Subcutaneous abdominal adipose tissue (tissue), 5 donors: ENCODE measurements around the gene PPP1R12A.

Source experiments
- H3K27ac ChIP-seq: one replicate; pipeline ENCODE4 v1.7.0; 2013; ENCODE audit warnings: low read depth, mild to moderate bottlenecking, inconsistent platforms, low read length, moderate library complexity
- H3K27me3 ChIP-seq, 5 donors: one replicate each; pipeline ENCODE4 v1.7.0; 2013; ENCODE audit warnings: low read length in 5 of 5, inconsistent platforms in 1 of 5; ENCODE audit not compliant: control insufficient read depth in 5 of 5, insufficient read depth in 4 of 5
- H3K36me3 ChIP-seq, 5 donors: one replicate each; pipeline ENCODE4 v1.7.0; 2013; ENCODE audit warnings: low read length in 5 of 5; ENCODE audit not compliant: control insufficient read depth in 5 of 5, insufficient read depth in 5 of 5
- H3K4me1 ChIP-seq, 5 donors: one replicate each; pipeline ENCODE4 v1.7.0; 2013; ENCODE audit warnings: low read length in 5 of 5, mild to moderate bottlenecking in 3 of 5, moderate library complexity in 1 of 5; ENCODE audit not compliant: control insufficient read depth in 5 of 5, insufficient read depth in 5 of 5
- H3K4me3 ChIP-seq, 5 donors: one replicate each; pipeline ENCODE4 v1.7.0; 2013; ENCODE audit warnings: low read length in 5 of 5, low read depth in 1 of 5
- H3K9ac ChIP-seq, 5 donors: one replicate each; pipeline ENCODE4 v1.7.0; 2013; ENCODE audit warnings: low read length in 5 of 5, mild to moderate bottlenecking in 4 of 5, moderate library complexity in 3 of 5
- H3K9me3 ChIP-seq, 5 donors: one replicate each; pipeline ENCODE4 v1.7.0; 2013; ENCODE audit warnings: low read length in 5 of 5; ENCODE audit not compliant: control insufficient read depth in 5 of 5
- donor health status: healthy.
- donor health status: healthy.
- donor health status: healthy.
- donor health status: healthy.
- donor health status: healthy.

PPP1R12A gene

GRCh38 chr12:79764641-79765040, 170.3 kb downstream of the PPP1R12A start:
- Histone ChIP-seq H3K27ac (no peak overlapping the region), H3K4me1 (peaks cover 0 to 7% (median 6%) of the 10 kb centered on the region in 5 donors), H3K4me3 (no peak overlapping the region), H3K9me3 (no peaks in the 10 kb centered on the region), H3K36me3 (no peaks in the 10 kb centered on the region), H3K27me3 (no peaks in the 10 kb centered on the region), H3K9ac (no peak overlapping the region)

DNA sequence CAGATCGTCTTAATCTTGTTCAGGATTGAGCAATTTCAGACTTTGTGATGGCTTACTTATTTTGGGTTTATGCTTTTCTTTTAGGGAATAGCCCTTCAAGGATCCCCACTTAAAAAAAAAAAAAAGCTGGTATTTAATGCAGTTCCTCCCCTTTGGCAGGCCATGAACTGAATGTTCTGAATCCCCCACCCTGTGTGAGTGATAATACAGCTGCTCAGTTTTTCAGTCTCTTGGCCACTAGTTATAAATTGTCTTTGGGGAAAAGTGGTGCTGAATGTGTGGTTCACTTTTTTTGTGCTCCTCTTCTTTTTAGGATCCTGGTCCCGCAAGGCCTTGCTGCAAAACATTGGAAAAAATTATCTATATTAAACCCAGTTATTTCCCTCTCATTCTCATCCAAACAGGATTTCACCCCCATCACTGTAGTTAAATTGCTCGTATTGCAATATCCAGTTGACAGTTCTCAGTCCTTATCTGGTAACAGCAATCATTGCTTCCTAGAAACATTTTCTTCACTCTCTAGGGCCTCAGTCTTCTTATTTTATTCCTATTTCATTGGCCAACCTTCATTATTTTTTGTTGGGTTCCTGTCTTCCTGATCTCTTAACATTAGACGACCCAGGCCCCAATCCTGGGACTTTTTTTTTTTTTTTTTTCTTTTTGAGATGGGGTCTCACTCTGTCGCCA, 171.0 kb downstream of the PPP1R12A start:
- Histone ChIP-seq H3K9me3 (no peaks in the 10 kb centered on the region), H3K36me3 (no peaks in the 10 kb centered on the region), H3K4me1 (peaks cover 0 to 2% (median under 1%) of the 10 kb centered on the region in 5 donors), H3K9ac (no peak overlapping the region), H3K27ac (no peak overlapping the region), H3K4me3 (no peak overlapping the region), H3K27me3 (no peaks in the 10 kb centered on the region)

DNA sequence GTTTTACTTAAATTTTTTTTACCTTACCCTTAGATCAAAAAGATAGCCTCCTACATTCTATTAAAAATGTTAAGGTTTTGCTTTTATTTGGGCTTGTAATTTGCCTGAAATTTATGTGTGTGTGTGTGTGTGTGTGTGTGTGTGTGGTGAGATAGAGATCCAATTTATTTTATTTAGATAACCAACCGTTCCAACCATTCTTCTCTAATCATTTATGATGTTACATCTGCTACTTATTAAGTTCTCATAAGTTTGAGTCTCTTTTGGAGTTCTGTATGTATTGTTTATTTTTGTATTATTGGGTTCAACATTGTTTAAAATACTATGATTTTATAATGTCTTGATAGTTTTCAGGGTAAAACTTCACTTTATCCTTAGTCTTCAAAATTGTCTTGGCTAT, 173.6 kb downstream of the PPP1R12A start:
- Histone ChIP-seq H3K4me3 (no peak overlapping the region), H3K9ac (no peak overlapping the region), H3K4me1 (no peaks in the 10 kb centered on the region), H3K27me3 (no peaks in the 10 kb centered on the region), H3K9me3 (peaks cover 4 to 10% (median 6%) of the 10 kb centered on the region in 5 donors), H3K36me3 (no peaks in the 10 kb centered on the region), H3K27ac (no peak overlapping the region)

GRCh38 chr12:79747274-79747673, 187.6 kb downstream of the PPP1R12A start:
- Histone ChIP-seq H3K27ac (no peak overlapping the region), H3K9me3 (no peaks in the 10 kb centered on the region), H3K4me3 (no peak overlapping the region), H3K4me1 (no peaks in the 10 kb centered on the region), H3K36me3 (no peaks in the 10 kb centered on the region), H3K27me3 (no peaks in the 10 kb centered on the region), H3K9ac (no peak overlapping the region)

GRCh38 chr12:79737875-79738718, 196.8 kb downstream of the PPP1R12A start:
- Histone ChIP-seq H3K9me3 (no peaks in the 10 kb centered on the region), H3K9ac (no peak overlapping the region), H3K4me3 (no peak overlapping the region), H3K27me3 (no peaks in the 10 kb centered on the region), H3K27ac (no peak overlapping the region), H3K36me3 (no peaks in the 10 kb centered on the region), H3K4me1 (no peaks in the 10 kb centered on the region)

- Histone ChIP-seq H3K36me3 (no peaks in the 10 kb centered on the region), H3K27me3 (no peaks in the 10 kb centered on the region), H3K4me3 (no peak overlapping the region), H3K27ac (no peak overlapping the region), H3K9ac (no peak overlapping the region), H3K9me3 (no peaks in the 10 kb centered on the region), H3K4me1 (no peaks in the 10 kb centered on the region)
These were observed 202.3 kb downstream of the PPP1R12A start for GRCh38 chr12:79732638-79733037.

- Histone ChIP-seq H3K4me1 (no peaks in the 10 kb centered on the region), H3K9ac (no peak overlapping the region), H3K27ac (no peak overlapping the region), H3K36me3 (no peaks in the 10 kb centered on the region), H3K4me3 (no peak overlapping the region), H3K9me3 (no peaks in the 10 kb centered on the region), H3K27me3 (no peaks in the 10 kb centered on the region)
These were observed 208.9 kb downstream of the PPP1R12A start for GRCh38 chr12:79725987-79726386.
